ENCODE measurements around the gene KCNJ6. TPM values are rescaled to one million over a fixed set of nuclear protein-coding genes. Genes with fewer than 3 reads are reported as not detected.

KCNJ6 gene
- total and polyA plus RNA-seq, 2 of the 8 experiments (the other 6 are each of a cell fraction or from before 2014, with no cell fraction given) = 0.51 to 1.2 TPM

GRCh38 chr21:37869661-37870060, 46.6 kb downstream of the KCNJ6 start:
- Histone ChIP-seq H3K18ac (ENCODE audit: extremely low read depth, low read length) (no peak overlapping the region), H3K4ac (replicated peaks; ENCODE audit: insufficient read length, low read depth, low read length) (no peak overlapping the region), H4K91ac (replicated peaks; ENCODE audit: insufficient read length, low read length) (no peak overlapping the region), H2BK12ac (ENCODE audit: low read depth, low read length) (no peak overlapping the region), H3K23me2 (ENCODE audit: low read depth, low read length) (no peaks in the 10 kb centered on the region), H3K56ac (replicated peaks; ENCODE audit: insufficient read length, low read depth, low read length) (no peak overlapping the region), H3K36me3 (ENCODE audit: control insufficient read depth in 2 of 4, insufficient read depth in 4 of 4, low read length in 3 of 4) (no peaks in the 10 kb centered on the region), H3K23ac (ENCODE audit: insufficient read length) (no peak overlapping the region), H4K5ac (ENCODE audit: insufficient read length, low read depth, low read length) (no peak overlapping the region), H3K9ac (replicated peaks in 1 of 4; ENCODE audit: extremely low read depth in 1 of 4, low read depth in 3 of 4, low read length in 3 of 4) (no peak overlapping the region), H2AFZ (ENCODE audit: low read length) (no peak overlapping the region), H3K79me1 (ENCODE audit: low read depth, low read length) (no peaks in the 10 kb centered on the region), H3K4me3 (ENCODE audit: extremely low read depth in 1 of 4, insufficient read depth in 2 of 4, low read depth in 3 of 4, low read length in 4 of 4) (no peak overlapping the region), H2BK5ac (ENCODE audit: low read depth, low read length) (no peak overlapping the region), H3K4me1 (replicated peaks in 1 of 4; ENCODE audit: control insufficient read depth in 3 of 4, insufficient read depth in 4 of 4, low read length in 3 of 4) (no peaks in the 10 kb centered on the region; a peak in 1 of 7 replicates), H3K27me3 (replicated peaks in 1 of 4; ENCODE audit: control insufficient read depth in 3 of 4, extremely low read depth in 1 of 4, insufficient read depth in 3 of 4, low read length in 3 of 4) (peaks cover 0 to 2% (median 0%) of the 10 kb centered on the region in 4 experiments; a peak in 1 of 7 replicates), H3K4me2 (ENCODE audit: insufficient read depth in 1 of 2, low read depth in 2 of 2, low read length in 2 of 2) (no peak overlapping the region), H3K14ac (ENCODE audit: insufficient read length) (no peak overlapping the region), H3K79me2 (ENCODE audit: control insufficient read depth in 1 of 2, insufficient read depth in 2 of 2, low read length in 2 of 2) (no peaks in the 10 kb centered on the region), H4K8ac (ENCODE audit: extremely low read depth, insufficient read depth, low read length) (no peak overlapping the region), H2BK120ac (replicated peaks; ENCODE audit: low read depth, low read length) (no peak overlapping the region), H4K20me1 (replicated peaks in 1 of 2; ENCODE audit: control insufficient read depth in 1 of 2, insufficient read depth in 2 of 2, low read length in 2 of 2) (no peaks in the 10 kb centered on the region), H2AK5ac (ENCODE audit: low read depth, low read length) (no peak overlapping the region), H3K27ac (ENCODE audit: low read depth, low read length) (no peak overlapping the region), H2BK20ac (ENCODE audit: low read length) (no peak overlapping the region), H2BK15ac (ENCODE audit: low read length) (no peak overlapping the region), H3K9me3 (ENCODE audit: insufficient read depth in 2 of 2, low read depth in 1 of 2, low read length in 1 of 2) (no peaks in the 10 kb centered on the region)
- FAIRE-seq (no peak), DNase-seq (ENCODE audit: low read depth in 1 of 2, low spot score in 2 of 2) (no peak)
- CTCF ChIA-PET (ENCODE audit: partially characterized antibody) = interaction anchor here (0.5 to 1.6 kb wide), 8 partner anchors 19 to 362 kb away, joined by 3 to 4 read pairs (median 3); partner anchors contain the start of gene KCNJ6
- POLR2A ChIA-PET (ENCODE audit: partially characterized antibody) = interaction anchor here (0.6 kb wide), 1 partner anchor 18 kb away, joined by 4 read pairs; no protein-coding TSS in a partner anchor
- TF ChIP-seq SIX5 (IDR thresholded peaks at IDR 0.05; ENCODE audit: low read depth, low read length) = no peak
- TF ChIP-seq HDAC6 (IDR thresholded peaks at IDR 0.05; ENCODE audit: low read depth, low read length) = no peak
- TF ChIP-seq TCF12 (IDR thresholded peaks at IDR 0.05; ENCODE audit: low read depth, low read length) = no peak
- TF ChIP-seq SUZ12 (IDR thresholded peaks at IDR 0.05; ENCODE audit: low read length) = no peak
- no peak for TF ChIP-seq USF2 (IDR thresholded peaks at IDR 0.05; ENCODE audit: low read length)
- TF ChIP-seq TEAD4 (IDR thresholded peaks at IDR 0.05; ENCODE audit: low read depth, low read length) = no peak
- TF ChIP-seq CREB1 (IDR thresholded peaks at IDR 0.05) = no peak
- TF ChIP-seq E2F6 (IDR thresholded peaks at IDR 0.05) = no peak
- no peak for TF ChIP-seq POLR2A (IDR thresholded peaks at IDR 0.05; ENCODE audit: control extremely low read depth in 1 of 2, low read depth in 2 of 2, low read length in 2 of 2)
- no peak for TF ChIP-seq CEBPB (IDR thresholded peaks at IDR 0.05; ENCODE audit: low read depth, low read length)
- no peak for TF ChIP-seq CTCF (IDR thresholded peaks at IDR 0.05; ENCODE audit: control extremely low read depth in 1 of 3, insufficient read depth in 1 of 3, low read depth in 1 of 3, low read length in 3 of 3)
- TF ChIP-seq MAX (IDR thresholded peaks at IDR 0.05) = no peak
